ENCODE results near the gene TMEM106A.
"Not testable (repeated sequence)": the region's sequence is repeated elsewhere in the genome, so short reads cannot be mapped to it uniquely, and the experiment has no call there.

Gene TMEM106A

GRCh38 chr17:43216762-43217613 lies 5.3 kb downstream of the TMEM106A start:
- DNase-seq = no peak

- DNase-seq = no peak
These were observed 6.0 kb downstream of the TMEM106A start for GRCh38 chr17:43217614-43218087.

- DNase-seq = no peak
These were observed 7.3 kb downstream of the TMEM106A start for GRCh38 chr17:43219001-43219400.

- DNase-seq = no peak
These were observed 8.2 kb downstream of the TMEM106A start for GRCh38 chr17:43219746-43220380.

- no peak for DNase-seq
These were observed 8.9 kb downstream of the TMEM106A start for GRCh38 chr17:43220511-43221125.

GRCh38 chr17:43224146-43224705 lies 12.6 kb downstream of the TMEM106A start:
- no peak for DNase-seq

GRCh38 chr17:43226393-43226792 lies 14.7 kb downstream of the TMEM106A start:
- DNase-seq = no peak

- not testable (repeated sequence) for DNase-seq
These were observed 16.5 kb downstream of the TMEM106A start, which contains the start of gene CCDC200 for GRCh38 chr17:43228020-43228782. Gene CCDC200, minus strand, starts transcription at chr17:43228623. Its CDS starts 69 bp downstream, at chr17:43228554.

- DNase-seq = not testable (repeated sequence)
These were observed 19.7 kb downstream of the TMEM106A start for GRCh38 chr17:43231205-43232020.

GRCh38 chr17:43232021-43232699 lies 20.5 kb downstream of the TMEM106A start:
- not testable (repeated sequence) for DNase-seq

GRCh38 chr17:43233263-43233662 lies 21.6 kb downstream of the TMEM106A start:
- DNase-seq = not testable (repeated sequence)

- not testable (repeated sequence) for DNase-seq
These were observed 22.2 kb downstream of the TMEM106A start, which contains the start of gene RNU2-1 for GRCh38 chr17:43233877-43234276. Gene RNU2-1, minus strand, starts transcription at chr17:43233977.

GRCh38 chr17:43239597-43239996 lies 27.9 kb downstream of the TMEM106A start:
- DNase-seq = not testable (repeated sequence)

- not testable (repeated sequence) for DNase-seq
These were observed 29.1 kb downstream of the TMEM106A start for GRCh38 chr17:43240596-43241352.

- DNase-seq = not testable (repeated sequence)
These were observed 34.8 kb downstream of the TMEM106A start for GRCh38 chr17:43246456-43246855.

All from activated gamma-delta T cell treated with Interleukin-2 at 50 U/mL for 16 hours (primary cell).